ACHN (cell line): ENCODE data around the gene EPB41L3.
"Not testable (repeated sequence)": the region's sequence is repeated elsewhere in the genome, so short reads cannot be mapped to it uniquely, and the experiment has no call there.

Experiments
- DNase-seq: peaks from one replicate; pipeline ENCODE4 v3.0.0-alpha.2; 2015
- in situ Hi-C: cut with HindIII; loops from 2 replicates; pipeline ENCODE4 v1.10.0; 2017; ENCODE audit warnings: low sequenced_read_pairs, low pct_ligation_motif_present, low pct_unique_long_range_greater_than_20kb

The EPB41L3 gene

DNA sequence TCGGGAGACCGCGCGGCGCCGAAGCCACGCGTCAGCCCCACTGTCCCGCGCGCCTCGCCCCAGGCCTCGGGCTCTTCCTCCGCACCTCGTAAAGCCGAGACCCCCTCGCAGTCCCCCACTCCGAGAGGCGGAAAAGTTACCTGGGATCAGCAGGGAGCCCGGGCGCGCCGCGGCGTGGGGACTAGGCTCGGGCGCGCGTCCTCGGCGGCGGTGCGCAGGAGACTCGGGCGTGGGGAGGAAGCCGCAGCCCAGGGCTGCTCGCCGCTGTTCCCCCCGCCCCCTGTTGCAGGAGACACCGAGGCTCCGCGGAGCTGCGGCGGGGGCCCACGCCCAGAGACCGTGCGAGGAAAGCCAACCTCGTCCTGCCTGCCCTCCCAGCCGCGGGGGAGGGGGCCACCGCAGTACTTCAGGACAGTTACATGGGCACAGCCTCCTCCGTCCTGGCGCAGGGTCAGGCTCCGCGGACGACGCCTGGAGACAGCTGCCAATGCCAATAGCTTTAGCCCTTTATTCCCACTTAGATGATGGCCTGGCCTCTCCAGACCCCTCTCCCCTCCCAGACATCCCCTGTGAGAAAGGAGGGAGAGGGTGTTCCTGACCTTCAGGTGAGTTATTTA, at the start of gene EPB41L3:
Gene EPB41L3 (minus strand): TSS at position 225 of the 617 bp plus-strand sequence. CDS start 54,814 bp downstream, outside the sequence.
- DNase-seq: peak; percentile 1
- in situ Hi-C loops: no loop called here

DNA sequence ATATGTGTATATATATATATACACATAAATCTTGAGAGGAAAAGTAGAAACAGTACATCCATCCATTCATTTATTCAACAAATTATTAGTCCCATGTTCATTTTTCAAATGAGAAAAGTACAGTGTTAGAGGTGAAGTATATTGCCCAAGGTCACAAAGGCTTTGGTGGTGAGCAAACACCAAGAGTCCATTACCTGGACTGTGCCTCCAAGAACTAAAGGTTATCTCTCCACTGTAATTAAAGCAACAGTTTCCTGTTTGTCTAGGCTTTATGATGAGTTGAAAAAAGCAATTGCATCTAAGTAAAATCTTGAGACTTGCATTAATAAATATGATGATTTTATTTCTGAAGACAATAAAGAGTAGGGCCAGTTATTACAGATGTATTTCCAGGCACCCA, 44.7 kb upstream of the EPB41L3 start:
- in situ Hi-C loops: no loop called here
- DNase-seq: no peak

DNA sequence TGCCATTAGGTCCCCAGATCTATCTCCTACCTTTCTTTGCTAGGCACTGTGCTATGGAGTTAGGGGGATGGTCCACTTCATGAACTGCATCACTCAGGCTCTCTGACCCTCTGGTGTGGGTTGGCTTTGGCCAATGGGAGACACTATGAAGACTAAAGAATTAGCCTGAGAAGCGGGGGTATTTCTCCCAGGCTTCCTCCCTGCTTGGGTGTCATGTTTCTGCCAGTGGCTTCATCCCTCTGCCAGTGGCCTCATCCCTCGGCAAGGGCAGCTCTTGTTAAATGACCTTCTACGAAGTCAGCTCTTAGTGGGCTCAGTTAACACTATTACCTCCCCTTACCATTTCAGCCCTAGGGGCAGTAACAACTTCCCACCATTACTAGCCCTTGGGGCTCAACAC, 41.9 kb upstream of the EPB41L3 start:
- no peak for DNase-seq
- in situ Hi-C loops: no loop called here

DNA sequence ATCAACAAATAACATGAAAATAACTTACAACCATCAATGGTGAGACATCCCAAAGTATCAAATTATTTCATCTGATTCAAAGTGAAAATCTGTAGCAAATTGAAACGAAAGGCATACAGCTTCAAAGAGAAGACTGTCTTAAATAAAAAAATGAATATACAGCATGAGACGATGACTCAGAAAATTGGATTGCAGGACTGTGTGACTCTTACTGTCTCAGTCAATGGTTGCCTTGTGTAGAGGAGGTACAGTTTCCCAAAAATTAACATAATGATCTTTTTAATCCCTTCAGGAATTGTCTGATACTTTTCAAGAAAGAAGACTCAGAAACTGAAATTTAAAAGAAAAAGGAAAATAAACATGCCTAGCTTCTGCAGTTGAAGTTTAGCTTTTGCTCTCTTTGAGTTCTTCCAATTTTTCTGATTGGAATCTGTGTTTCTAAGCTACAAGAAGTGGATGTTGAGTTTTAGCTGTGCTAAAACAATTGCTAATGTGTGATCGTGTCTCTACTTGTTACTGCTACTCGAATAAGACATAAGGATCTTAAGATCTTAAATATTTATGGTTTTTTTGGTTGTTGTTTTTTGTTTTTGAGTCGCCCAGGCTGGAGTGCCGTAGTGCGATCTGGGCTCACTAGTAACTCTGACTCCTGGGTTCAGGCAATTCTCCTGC, 41.1 kb upstream of the EPB41L3 start:
- in situ Hi-C loops: no loop called here
- DNase-seq: peak; percentile 46

DNA sequence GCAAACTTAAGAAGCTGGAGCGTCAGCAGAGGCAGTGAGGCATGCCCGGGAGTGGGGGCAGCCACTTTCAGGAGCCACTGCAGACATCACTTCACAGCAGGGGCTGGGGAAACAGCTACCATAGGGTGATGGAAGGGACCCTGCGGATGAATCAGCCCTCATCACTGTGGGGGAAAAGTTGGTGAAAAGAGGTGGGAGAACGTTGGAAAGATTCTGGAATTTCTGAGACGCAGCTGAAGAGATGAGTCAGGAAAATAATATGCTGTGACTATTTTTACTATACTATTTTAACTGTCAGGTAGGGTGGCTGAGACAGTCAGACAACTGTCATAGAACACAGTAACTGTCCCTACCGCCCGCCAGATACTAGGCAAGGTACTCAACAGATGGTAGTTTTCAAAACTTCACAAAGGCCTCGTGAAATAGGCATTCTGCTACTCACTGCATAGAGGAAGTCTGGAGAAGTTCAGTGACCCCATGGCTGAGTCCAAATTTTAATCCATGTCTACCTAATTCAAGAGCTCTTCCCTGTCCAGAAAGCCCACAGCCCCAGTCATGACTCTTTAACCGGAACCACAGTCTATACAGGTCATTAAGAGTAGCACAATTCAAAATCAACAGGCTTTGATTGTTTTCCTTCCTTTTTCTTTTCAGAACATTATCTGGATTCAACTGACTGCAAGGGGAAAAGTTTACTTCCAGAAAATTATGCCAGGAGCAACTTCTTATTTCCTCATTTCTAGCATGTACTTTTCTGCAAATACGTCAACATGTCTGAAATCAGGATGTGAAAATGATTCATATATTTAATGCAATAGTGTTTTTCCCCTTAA, 39.3 kb upstream of the EPB41L3 start:
- peak; percentile 45 for DNase-seq
- in situ Hi-C loops: no loop called here

DNA sequence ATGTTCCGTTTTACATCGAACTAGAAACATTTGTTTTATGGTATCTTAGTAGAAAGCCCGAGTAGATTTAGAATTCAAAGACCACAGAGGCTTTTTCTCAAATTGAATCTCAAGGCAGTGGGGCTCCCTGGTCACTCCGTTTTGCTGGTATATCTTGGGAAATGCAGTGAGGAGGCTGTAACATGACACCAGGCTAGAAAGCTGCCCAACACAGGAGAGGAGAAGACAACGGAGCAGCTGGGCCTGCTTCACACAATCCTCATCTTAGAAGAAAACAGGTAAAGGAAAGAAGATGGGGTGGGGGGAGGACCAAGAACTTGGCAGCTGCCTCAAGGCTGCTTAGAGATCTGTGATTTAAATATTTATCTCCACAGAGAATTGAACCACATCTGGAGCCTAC, 38.3 kb upstream of the EPB41L3 start:
- in situ Hi-C loops: no loop called here
- DNase-seq: no peak

DNA sequence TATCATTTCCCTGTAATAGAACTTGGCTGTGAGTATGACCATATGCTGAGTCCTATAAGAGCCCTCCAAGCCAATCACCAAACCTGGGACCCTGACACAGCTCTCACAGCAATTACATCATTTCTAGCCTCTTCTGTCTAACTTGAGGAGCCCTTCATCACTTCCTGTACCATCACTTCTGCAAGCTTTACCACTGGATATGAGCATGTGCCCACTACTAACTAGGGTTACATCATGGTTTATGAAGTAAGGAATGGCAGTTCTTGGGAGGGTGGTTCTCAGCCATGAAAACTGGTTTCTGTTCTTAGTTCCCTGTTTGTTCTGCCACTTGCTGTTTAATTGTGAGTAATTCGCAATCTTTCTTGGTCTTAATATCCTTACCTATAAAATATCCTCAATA, 31.0 kb upstream of the EPB41L3 start:
- DNase-seq: no peak
- in situ Hi-C loops: no loop called here

DNA sequence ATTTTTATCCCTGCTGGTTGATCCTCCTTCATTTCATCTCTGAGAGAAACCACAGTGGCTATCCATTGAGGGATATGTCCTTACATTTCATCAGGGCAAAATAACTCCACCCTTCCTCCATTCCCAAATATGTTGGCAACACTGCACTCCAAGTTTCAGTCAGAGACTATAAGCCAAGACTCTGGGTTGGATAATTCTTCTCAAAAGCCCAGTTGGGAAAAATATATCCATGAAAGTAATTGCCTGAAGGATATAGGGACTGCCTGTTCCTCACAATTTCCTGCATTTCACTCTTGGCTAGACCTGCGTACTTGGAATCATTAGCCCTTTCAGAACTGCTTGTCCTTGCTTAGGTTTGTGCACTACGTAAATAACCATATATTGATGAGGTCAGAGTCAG, 27.9 kb upstream of the EPB41L3 start:
- in situ Hi-C loops: no loop called here
- DNase-seq: no peak

DNA sequence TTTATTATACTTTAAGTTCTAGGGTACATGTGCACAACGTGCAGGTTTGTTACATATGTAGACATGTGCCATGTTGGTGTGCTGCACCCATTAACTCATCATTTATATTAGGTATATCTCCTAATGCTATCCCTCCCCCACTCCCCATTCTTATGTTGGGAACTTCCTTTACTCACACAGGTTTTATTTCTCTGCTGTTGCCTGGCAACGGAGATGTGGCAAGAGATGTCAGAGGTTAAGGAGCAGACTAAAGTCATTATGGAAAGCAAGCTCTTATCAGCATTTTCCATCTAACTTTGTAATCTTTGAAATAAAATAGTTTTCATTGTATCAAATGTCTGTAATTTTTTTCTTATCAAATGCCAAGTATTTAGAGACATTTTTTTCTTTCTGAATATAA, 26.8 kb upstream of the EPB41L3 start:
- DNase-seq, in situ Hi-C loops: not testable (repeated sequence)

DNA sequence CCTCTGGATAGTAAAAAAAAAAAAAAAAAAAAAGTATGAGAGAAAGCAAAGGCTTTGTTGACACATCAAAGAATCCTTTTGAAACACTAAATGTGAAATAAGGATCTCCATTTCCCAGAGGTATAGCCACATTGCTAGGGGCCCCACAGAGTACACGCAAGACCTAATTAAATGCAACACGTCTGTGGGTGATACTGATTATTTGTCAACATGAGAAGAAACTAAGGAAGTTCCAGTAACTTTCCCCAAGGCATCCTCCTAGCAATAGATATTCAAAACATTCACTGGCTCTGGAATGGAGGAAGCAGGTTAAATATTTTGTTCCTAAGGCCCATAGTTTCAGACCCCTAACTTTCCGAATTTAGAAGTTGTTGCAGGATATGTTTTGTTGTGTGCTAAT, 24.6 kb upstream of the EPB41L3 start:
- DNase-seq: no peak
- in situ Hi-C loops: no loop called here

DNA sequence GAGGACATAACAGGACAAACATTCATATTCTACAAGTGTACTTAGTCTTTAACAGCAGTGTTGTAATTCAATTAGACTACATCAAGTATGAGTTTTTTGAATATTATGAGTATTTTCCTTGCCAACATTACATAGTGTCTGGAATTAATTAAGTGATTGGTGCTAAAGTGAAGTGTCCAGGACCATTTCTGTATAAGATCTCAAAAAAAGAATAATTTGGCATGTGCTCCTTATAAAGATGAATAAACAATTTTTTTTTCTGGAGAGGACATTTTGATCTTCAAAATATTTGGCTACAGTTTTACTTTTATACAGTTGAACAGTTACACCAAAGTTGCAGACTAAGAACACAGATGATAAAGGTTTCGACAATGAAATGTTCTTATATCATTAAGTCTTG, 15.1 kb upstream of the EPB41L3 start:
- no peak for DNase-seq
- in situ Hi-C loops: no loop called here

DNA sequence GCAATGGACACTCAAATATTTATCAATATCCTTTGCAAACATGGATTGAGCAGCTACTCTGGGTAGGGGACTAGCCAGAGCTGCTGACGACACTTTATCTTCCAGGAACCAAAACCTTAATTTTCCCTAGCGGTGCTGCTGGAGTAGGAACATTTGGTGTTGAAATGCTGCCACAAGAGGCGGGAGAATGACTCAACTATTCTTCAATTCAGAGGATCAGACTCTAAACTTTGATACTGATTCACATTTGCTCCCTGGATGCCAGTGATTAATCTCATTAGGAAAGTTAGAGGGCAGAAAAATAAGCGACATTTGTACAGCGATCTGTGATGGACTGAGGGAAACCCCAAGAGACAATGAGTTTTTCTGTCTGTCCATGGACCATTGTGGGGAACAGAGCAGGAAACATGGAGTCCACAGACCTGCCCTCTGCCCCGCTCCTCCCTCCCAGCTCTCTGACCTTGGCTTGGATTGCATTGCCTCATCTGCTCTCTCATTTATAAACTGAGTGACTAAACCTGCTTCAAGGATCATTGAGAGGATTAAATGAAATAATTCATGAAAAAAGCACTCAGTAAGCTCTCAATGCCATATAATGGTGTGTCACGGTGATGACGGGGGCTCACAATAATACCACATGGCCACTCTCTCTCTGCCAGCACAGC, 12.6 kb upstream of the EPB41L3 start:
- in situ Hi-C loops: no loop called here
- peak; percentile 2 for DNase-seq

DNA sequence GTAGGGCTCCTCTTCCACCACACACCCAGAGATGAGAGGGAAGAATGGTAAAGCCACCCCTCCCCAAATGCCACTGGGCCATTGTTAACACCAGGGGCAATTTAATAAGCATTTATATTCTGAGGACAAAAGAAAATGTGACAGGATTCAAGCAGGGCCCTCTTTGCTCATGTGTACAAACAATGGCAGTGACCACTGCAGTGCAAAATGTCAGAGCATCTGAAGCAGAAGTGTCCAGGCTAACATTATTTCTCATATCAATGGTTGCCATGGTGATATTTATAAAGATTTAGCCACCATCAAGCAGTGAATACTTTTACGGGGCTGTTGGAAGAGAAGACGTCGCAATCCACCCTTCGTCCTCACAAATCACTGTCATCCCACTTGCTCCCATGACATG, 10.8 kb upstream of the EPB41L3 start:
- DNase-seq: no peak
- in situ Hi-C loops: no loop called here

DNA sequence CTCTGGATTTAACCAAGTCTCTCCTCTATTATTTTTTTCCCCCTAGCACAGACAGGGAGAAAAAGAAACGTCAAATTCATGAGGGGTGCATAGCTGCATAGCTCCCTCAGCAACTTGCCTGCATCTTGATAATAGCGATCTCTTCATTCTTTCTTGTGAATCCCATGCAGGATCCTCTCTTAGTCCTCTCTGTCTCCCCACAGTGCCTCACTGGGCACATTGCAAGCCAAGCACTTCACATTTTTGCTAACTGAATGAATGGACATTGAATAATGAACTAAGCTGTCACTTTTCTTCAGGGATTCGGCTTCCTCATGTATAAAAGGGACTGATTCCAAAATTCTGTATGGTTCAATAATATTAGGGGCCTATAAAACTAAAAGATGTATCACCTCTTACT, 2.9 kb upstream of the EPB41L3 start:
- peak; percentile 57 for DNase-seq
- in situ Hi-C loops: no loop called here

DNA sequence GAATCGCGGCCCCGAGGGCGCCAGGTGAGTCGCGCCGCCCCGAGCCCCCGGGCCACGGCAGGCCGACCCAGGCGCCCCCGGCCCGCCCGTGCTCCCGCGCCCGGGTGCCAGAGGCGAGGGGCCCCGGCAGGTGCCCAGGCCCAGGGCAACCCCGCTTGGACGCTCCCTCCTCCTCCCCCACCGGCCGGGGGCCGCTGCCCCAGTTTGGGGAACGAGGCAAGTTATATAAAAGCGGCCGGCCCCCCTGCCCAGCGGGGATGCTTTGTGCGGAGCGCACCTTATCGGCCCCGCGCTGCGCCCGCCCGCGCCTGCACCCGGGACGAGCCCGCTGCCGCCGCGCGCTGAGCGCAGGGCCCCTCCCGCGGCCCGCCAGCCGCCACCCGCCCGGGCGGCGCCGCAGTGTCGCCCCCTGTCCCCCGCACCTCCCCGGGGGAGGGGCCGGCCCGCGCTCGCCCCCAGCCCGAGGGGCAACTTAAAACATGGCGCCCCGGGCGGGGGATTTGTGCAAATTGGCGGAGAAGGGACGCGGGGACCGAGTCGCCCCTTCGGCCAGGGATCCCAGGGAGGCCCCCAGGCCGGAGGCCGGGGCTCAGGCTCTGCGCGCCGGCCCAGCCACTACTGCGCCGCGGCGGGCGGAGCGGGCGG, 639 bp downstream of the EPB41L3 start:
- DNase-seq: no peak
- in situ Hi-C loops: no loop called here

DNA sequence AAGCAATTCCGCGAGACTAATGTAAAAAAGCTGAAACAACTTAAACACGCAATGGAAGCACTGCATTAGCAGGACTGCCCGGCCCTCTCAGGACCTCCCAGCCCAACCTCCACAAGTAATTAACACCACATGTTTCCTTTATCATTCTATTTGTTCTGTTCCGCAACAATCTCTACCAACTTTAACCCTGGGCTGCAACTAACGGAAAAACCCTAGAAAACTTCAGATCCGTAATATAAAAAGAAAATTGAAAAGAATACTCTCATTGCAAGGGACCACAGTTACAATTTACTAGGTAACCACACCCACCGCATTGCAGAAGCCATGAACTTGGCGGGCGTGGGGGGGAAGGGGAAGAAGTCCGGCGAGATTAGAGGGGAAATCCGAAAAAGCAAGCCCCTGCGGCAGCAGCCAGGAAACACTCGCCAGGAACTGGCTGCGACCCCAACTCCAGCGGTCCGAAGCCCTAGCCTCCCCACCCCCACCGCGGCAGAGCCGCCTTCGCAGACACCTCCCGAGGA, 1.2 kb downstream of the EPB41L3 start:
- DNase-seq: no peak
- in situ Hi-C loops: no loop called here

DNA sequence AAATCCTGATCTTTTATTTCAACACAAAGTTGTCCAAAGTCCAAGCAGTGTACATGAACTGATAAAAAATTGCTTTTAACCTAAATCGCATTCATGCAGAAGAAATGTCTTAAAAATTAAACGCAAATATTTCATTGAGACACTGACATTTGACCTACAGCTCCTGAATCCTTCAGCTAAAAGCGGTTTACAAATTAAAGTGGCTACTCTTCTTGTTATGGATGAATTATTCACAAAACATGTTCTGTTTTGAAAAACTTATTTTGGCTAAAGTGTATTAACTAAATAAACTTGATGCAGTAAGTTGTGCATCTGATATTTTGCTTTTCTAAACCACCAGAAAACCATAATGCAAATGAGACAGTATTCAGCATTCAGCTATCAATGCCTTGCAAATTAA, 2.2 kb downstream of the EPB41L3 start:
- in situ Hi-C loops: no loop called here
- DNase-seq: no peak

DNA sequence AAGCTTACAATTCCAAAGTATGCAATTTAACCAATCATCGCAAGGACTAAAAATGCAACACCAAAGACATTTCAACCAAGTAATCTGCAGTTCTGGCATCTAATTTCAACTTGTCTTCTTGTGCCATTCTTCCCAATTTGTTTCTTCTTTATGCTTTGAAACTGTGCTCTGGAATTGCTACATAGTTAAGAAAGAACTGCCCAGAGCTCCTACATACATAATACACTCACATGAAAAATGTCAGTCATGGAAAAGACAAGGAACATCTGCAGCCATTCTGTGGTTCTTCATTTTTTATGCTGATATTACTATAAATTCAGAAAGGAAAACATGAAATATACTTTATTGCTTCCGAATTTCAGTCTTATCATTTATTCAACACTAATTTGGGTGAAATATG, 4.4 kb downstream of the EPB41L3 start:
- DNase-seq: no peak
- in situ Hi-C loops: no loop called here

DNA sequence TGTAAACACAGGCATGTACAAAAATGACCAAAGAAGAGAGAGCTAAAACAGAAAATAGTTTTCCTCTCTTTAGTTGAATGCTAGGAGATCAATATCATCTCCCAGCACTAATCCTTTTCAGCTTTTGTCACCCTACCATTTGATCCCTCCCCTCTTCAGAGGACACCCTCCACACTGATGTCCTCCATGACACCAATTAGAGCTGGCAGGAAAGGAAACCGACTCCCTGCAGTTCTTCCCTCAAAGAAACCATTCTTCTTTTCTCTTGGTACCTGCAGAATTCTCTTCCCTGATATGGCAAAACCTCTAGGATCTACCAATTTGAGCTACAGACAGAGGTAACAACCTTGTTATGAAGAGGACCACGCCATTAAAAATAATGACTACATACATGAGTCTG, 5.3 kb downstream of the EPB41L3 start:
- no peak for DNase-seq
- in situ Hi-C loops: no loop called here
